ENCODE measurements around the gene NR5A2.

Gene NR5A2

GRCh38 chr1:200073286-200073637 lies 45.8 kb downstream of the NR5A2 start:
- DNase-seq (ENCODE audit: low read depth), result no peak

GRCh38 chr1:200075522-200075921 lies 48.0 kb downstream of the NR5A2 start:
- DNase-seq (ENCODE audit: low read depth), result no peak

GRCh38 chr1:200075938-200076546 lies 48.5 kb downstream of the NR5A2 start:
- no peak for DNase-seq (ENCODE audit: low read depth)

- no peak for DNase-seq (ENCODE audit: low read depth)
Measured at GRCh38 chr1:200079232-200079940, 51.9 kb downstream of the NR5A2 start.

GRCh38 chr1:200081151-200081968 lies 53.9 kb downstream of the NR5A2 start:
- DNase-seq (ENCODE audit: low read depth), result no peak

GRCh38 chr1:200081969-200082245 lies 54.4 kb downstream of the NR5A2 start:
- DNase-seq (ENCODE audit: low read depth), result no peak

- DNase-seq (ENCODE audit: low read depth), result no peak
Measured at GRCh38 chr1:200082329-200082728, 54.8 kb downstream of the NR5A2 start.

GRCh38 chr1:200090252-200091159 lies 63.0 kb downstream of the NR5A2 start:
- no peak for DNase-seq (ENCODE audit: low read depth)

- DNase-seq (ENCODE audit: low read depth), result no peak
Measured at GRCh38 chr1:200095057-200095577, 67.6 kb downstream of the NR5A2 start.

GRCh38 chr1:200096774-200097173 lies 69.3 kb downstream of the NR5A2 start:
- no peak for DNase-seq (ENCODE audit: low read depth)

GRCh38 chr1:200099040-200099439 lies 71.5 kb downstream of the NR5A2 start:
- DNase-seq (ENCODE audit: low read depth), result no peak

GRCh38 chr1:200103966-200104583 lies 76.6 kb downstream of the NR5A2 start:
- no peak for DNase-seq (ENCODE audit: low read depth)

GRCh38 chr1:200107004-200107470 lies 79.5 kb downstream of the NR5A2 start:
- DNase-seq (ENCODE audit: low read depth), result no peak

GRCh38 chr1:200108659-200109058 lies 81.1 kb downstream of the NR5A2 start:
- no peak for DNase-seq (ENCODE audit: low read depth)

GRCh38 chr1:200112290-200112689 lies 84.8 kb downstream of the NR5A2 start:
- DNase-seq (ENCODE audit: low read depth), result no peak

- no peak for DNase-seq (ENCODE audit: low read depth)
Measured at GRCh38 chr1:200115532-200115931, 88.0 kb downstream of the NR5A2 start.

- no peak for DNase-seq (ENCODE audit: low read depth)
Measured at GRCh38 chr1:200116324-200116723, 88.8 kb downstream of the NR5A2 start.

- DNase-seq (ENCODE audit: low read depth), result no peak
Measured at GRCh38 chr1:200118779-200119505, 91.4 kb downstream of the NR5A2 start.

GRCh38 chr1:200121421-200121820 lies 93.9 kb downstream of the NR5A2 start:
- DNase-seq (ENCODE audit: low read depth), result no peak

GRCh38 chr1:200124309-200124708 lies 96.8 kb downstream of the NR5A2 start:
- DNase-seq (ENCODE audit: low read depth), result no peak

- no peak for DNase-seq (ENCODE audit: low read depth)
Measured at GRCh38 chr1:200128081-200128480, 100.6 kb downstream of the NR5A2 start.
